ENCODE data around the gene SLC46A3.
A peak's percentile ranks its signal among the peaks of the same experiment; 100 is the strongest.
"Not testable (repeated sequence)": the region's sequence is repeated elsewhere in the genome, so short reads cannot be mapped to it uniquely, and the experiment has no call there.

Gene SLC46A3

GRCh38 chr13:28697441-28697840, 21.3 kb downstream of the SLC46A3 start:
- Histone ChIP-seq H3K36me3 (ENCODE audit: control insufficient read depth, insufficient read depth, low read length) (peaks cover 6% of the 10 kb centered on the region), H3K27me3 (ENCODE audit: control insufficient read depth, insufficient read depth, low read length) (no peaks in the 10 kb centered on the region), H3K4me3 (ENCODE audit: low read length) (no peak overlapping the region), H3K27ac (ENCODE audit: low read depth, low read length) (no peak overlapping the region), H3K4me1 (ENCODE audit: control insufficient read depth, insufficient read depth, low read length) (no peaks in the 10 kb centered on the region), H3K9ac (ENCODE audit: low read length) (no peak overlapping the region)

GRCh38 chr13:28693605-28694491, 24.9 kb downstream of the SLC46A3 start:
- not testable (repeated sequence) for H3K4me3 ChIP-seq (ENCODE audit: low read length); H3K4me1 ChIP-seq (ENCODE audit: control insufficient read depth, insufficient read depth, low read length); H3K36me3 ChIP-seq (ENCODE audit: control insufficient read depth, insufficient read depth, low read length); H3K27me3 ChIP-seq (ENCODE audit: control insufficient read depth, insufficient read depth, low read length); H3K27ac ChIP-seq (ENCODE audit: low read depth, low read length); H3K9ac ChIP-seq (ENCODE audit: low read length)

- no peak overlapping the region for H3K27ac ChIP-seq (ENCODE audit: low read depth, low read length)
- no peak overlapping the region for H3K9ac ChIP-seq (ENCODE audit: low read length)
- no peaks in the 10 kb centered on the region for H3K4me1 ChIP-seq (ENCODE audit: control insufficient read depth, insufficient read depth, low read length)
- no peak overlapping the region for H3K4me3 ChIP-seq (ENCODE audit: low read length)
- no peaks in the 10 kb centered on the region for H3K36me3 ChIP-seq (ENCODE audit: control insufficient read depth, insufficient read depth, low read length)
- H3K27me3 ChIP-seq (ENCODE audit: control insufficient read depth, insufficient read depth, low read length): no peaks in the 10 kb centered on the region
These were observed 32.9 kb downstream of the SLC46A3 start for GRCh38 chr13:28685892-28686291.

- Histone ChIP-seq H3K4me1 (ENCODE audit: control insufficient read depth, insufficient read depth, low read length) (no peaks in the 10 kb centered on the region), H3K27ac (ENCODE audit: low read depth, low read length) (no peak overlapping the region), H3K27me3 (ENCODE audit: control insufficient read depth, insufficient read depth, low read length) (no peaks in the 10 kb centered on the region)
These were observed 33.7 kb downstream of the SLC46A3 start for GRCh38 chr13:28685114-28685513.

GRCh38 chr13:28684257-28684656, 34.5 kb downstream of the SLC46A3 start:
- Histone ChIP-seq H3K9ac (ENCODE audit: low read length) (no peak overlapping the region), H3K27me3 (ENCODE audit: control insufficient read depth, insufficient read depth, low read length) (no peaks in the 10 kb centered on the region), H3K27ac (ENCODE audit: low read depth, low read length) (no peak overlapping the region), H3K36me3 (ENCODE audit: control insufficient read depth, insufficient read depth, low read length) (no peaks in the 10 kb centered on the region), H3K4me1 (ENCODE audit: control insufficient read depth, insufficient read depth, low read length) (no peaks in the 10 kb centered on the region), H3K4me3 (ENCODE audit: low read length) (no peak overlapping the region)

More at GRCh38 chr13:28685114-28685513, 33.7 kb downstream of the SLC46A3 start:
- Histone ChIP-seq H3K4me3 (ENCODE audit: low read length) (no peak overlapping the region), H3K36me3 (ENCODE audit: control insufficient read depth, insufficient read depth, low read length) (no peaks in the 10 kb centered on the region), H3K9ac (ENCODE audit: low read length) (no peak overlapping the region)

GRCh38 chr13:28683169-28683568, 35.6 kb downstream of the SLC46A3 start:
- not testable (repeated sequence) for H3K27ac ChIP-seq (ENCODE audit: low read depth, low read length); H3K36me3 ChIP-seq (ENCODE audit: control insufficient read depth, insufficient read depth, low read length)

GRCh38 chr13:28680541-28680940, 38.2 kb downstream of the SLC46A3 start:
- H3K4me1 ChIP-seq (ENCODE audit: control insufficient read depth, insufficient read depth, low read length): no peaks in the 10 kb centered on the region
- H3K36me3 ChIP-seq (ENCODE audit: control insufficient read depth, insufficient read depth, low read length): peaks cover 2% of the 10 kb centered on the region
- H3K27ac ChIP-seq (ENCODE audit: low read depth, low read length): no peak overlapping the region
- H3K4me3 ChIP-seq (ENCODE audit: low read length): no peak overlapping the region
- no peaks in the 10 kb centered on the region for H3K27me3 ChIP-seq (ENCODE audit: control insufficient read depth, insufficient read depth, low read length)
- H3K9ac ChIP-seq (ENCODE audit: low read length): no peak overlapping the region

More at GRCh38 chr13:28683169-28683568, 35.6 kb downstream of the SLC46A3 start:
- not testable (repeated sequence) for H3K27me3 ChIP-seq (ENCODE audit: control insufficient read depth, insufficient read depth, low read length); H3K9ac ChIP-seq (ENCODE audit: low read length); H3K4me3 ChIP-seq (ENCODE audit: low read length); H3K4me1 ChIP-seq (ENCODE audit: control insufficient read depth, insufficient read depth, low read length)

GRCh38 chr13:28679628-28680027, 39.1 kb downstream of the SLC46A3 start:
- peaks cover 3% of the 10 kb centered on the region for H3K36me3 ChIP-seq (ENCODE audit: control insufficient read depth, insufficient read depth, low read length)
- no peak overlapping the region for H3K27ac ChIP-seq (ENCODE audit: low read depth, low read length)
- no peaks in the 10 kb centered on the region for H3K4me1 ChIP-seq (ENCODE audit: control insufficient read depth, insufficient read depth, low read length)
- H3K27me3 ChIP-seq (ENCODE audit: control insufficient read depth, insufficient read depth, low read length): no peaks in the 10 kb centered on the region
- H3K4me3 ChIP-seq (ENCODE audit: low read length): no peak overlapping the region
- no peak overlapping the region for H3K9ac ChIP-seq (ENCODE audit: low read length)

- Histone ChIP-seq H3K27ac (ENCODE audit: low read depth, low read length) (no peak overlapping the region), H3K36me3 (ENCODE audit: control insufficient read depth, insufficient read depth, low read length) (peaks cover 11% of the 10 kb centered on the region), H3K27me3 (ENCODE audit: control insufficient read depth, insufficient read depth, low read length) (no peaks in the 10 kb centered on the region), H3K9ac (ENCODE audit: low read length) (no peak overlapping the region), H3K4me1 (ENCODE audit: control insufficient read depth, insufficient read depth, low read length) (no peaks in the 10 kb centered on the region), H3K4me3 (ENCODE audit: low read length) (no peak overlapping the region)
These were observed 40.0 kb downstream of the SLC46A3 start for GRCh38 chr13:28678809-28679208.

- H3K27ac ChIP-seq (ENCODE audit: low read depth, low read length): no peak overlapping the region
- no peak overlapping the region for H3K9ac ChIP-seq (ENCODE audit: low read length)
- no peaks in the 10 kb centered on the region for H3K4me1 ChIP-seq (ENCODE audit: control insufficient read depth, insufficient read depth, low read length)
- H3K36me3 ChIP-seq (ENCODE audit: control insufficient read depth, insufficient read depth, low read length): peaks cover 25% of the 10 kb centered on the region
- H3K27me3 ChIP-seq (ENCODE audit: control insufficient read depth, insufficient read depth, low read length): no peaks in the 10 kb centered on the region
- H3K4me3 ChIP-seq (ENCODE audit: low read length): no peak overlapping the region
These were observed 47.5 kb downstream of the SLC46A3 start for GRCh38 chr13:28671126-28671792.

- Histone ChIP-seq H3K27ac (ENCODE audit: low read depth, low read length) (no peak overlapping the region), H3K27me3 (ENCODE audit: control insufficient read depth, insufficient read depth, low read length) (no peaks in the 10 kb centered on the region), H3K36me3 (ENCODE audit: control insufficient read depth, insufficient read depth, low read length) (peaks cover 23% of the 10 kb centered on the region), H3K9ac (ENCODE audit: low read length) (no peak overlapping the region), H3K4me1 (ENCODE audit: control insufficient read depth, insufficient read depth, low read length) (no peaks in the 10 kb centered on the region), H3K4me3 (ENCODE audit: low read length) (no peak overlapping the region)
These were observed 51.8 kb downstream of the SLC46A3 start for GRCh38 chr13:28666897-28667488.

- Histone ChIP-seq H3K9ac (ENCODE audit: low read length) (peak overlapping the region; percentile 98), H3K27ac (ENCODE audit: low read depth, low read length) (peak overlapping the region; percentile 88), H3K27me3 (ENCODE audit: control insufficient read depth, insufficient read depth, low read length) (no peaks in the 10 kb centered on the region), H3K4me3 (ENCODE audit: low read length) (peak overlapping the region; percentile 98), H3K36me3 (ENCODE audit: control insufficient read depth, insufficient read depth, low read length) (peaks cover under 1% of the 10 kb centered on the region), H3K4me1 (ENCODE audit: control insufficient read depth, insufficient read depth, low read length) (peaks cover 17% of the 10 kb centered on the region)
These were observed 59.2 kb downstream of the SLC46A3 start for GRCh38 chr13:28659621-28659970.

Measured in rectal smooth muscle tissue (tissue), 1 donor.